Stimulated activated CD8-positive, alpha-beta memory T cell treated with anti-CD3 and anti-CD28 coated beads, Interleukin-2, amount 100 ng/mL, for 1 hour (primary cell): Measurements from ENCODE around the gene WDR70.
"Not testable (repeated sequence)": the region's sequence is repeated elsewhere in the genome, so short reads cannot be mapped to it uniquely, and the experiment has no call there.

Experiments used
- DNase-seq, 2 donors: peaks; one replicate each; pipeline ENCODE4 v3.0.0-alpha.2; 2020; ENCODE audit warnings: low read depth in 2 of 2

Gene WDR70

GRCh38 chr5:37767251-37767650 lies 388.1 kb downstream of the WDR70 start:
- DNase-seq, result no peak

- no peak for DNase-seq
Observed at GRCh38 chr5:37767961-37768360, 388.8 kb downstream of the WDR70 start.

- no peak for DNase-seq
Observed at GRCh38 chr5:37768371-37768770, 389.3 kb downstream of the WDR70 start.

- DNase-seq, result no peak
Observed at GRCh38 chr5:37769108-37769507, 390.0 kb downstream of the WDR70 start.

- DNase-seq, result no peak
Observed at GRCh38 chr5:37769840-37770239, 390.7 kb downstream of the WDR70 start.

- DNase-seq, result no peak
Observed at GRCh38 chr5:37770786-37771185, 391.7 kb downstream of the WDR70 start.

GRCh38 chr5:37771203-37771611 lies 392.1 kb downstream of the WDR70 start:
- no peak for DNase-seq

GRCh38 chr5:37771731-37772130 lies 392.6 kb downstream of the WDR70 start:
- DNase-seq, result no peak

- DNase-seq, result no peak
Observed at GRCh38 chr5:37772255-37772654, 393.1 kb downstream of the WDR70 start.

- no peak for DNase-seq
Observed at GRCh38 chr5:37773809-37774208, 394.7 kb downstream of the WDR70 start.

GRCh38 chr5:37774912-37775483 lies 395.9 kb downstream of the WDR70 start:
- DNase-seq, result no peak

GRCh38 chr5:37776826-37777225 lies 397.7 kb downstream of the WDR70 start:
- no peak for DNase-seq

GRCh38 chr5:37777432-37778130 lies 398.5 kb downstream of the WDR70 start:
- no peak for DNase-seq

GRCh38 chr5:37781409-37781808 lies 402.3 kb downstream of the WDR70 start:
- DNase-seq, result not testable (repeated sequence)

- no peak for DNase-seq
Observed at GRCh38 chr5:37786416-37786815, 407.3 kb downstream of the WDR70 start.

GRCh38 chr5:37786862-37787519 lies 407.9 kb downstream of the WDR70 start:
- DNase-seq, result no peak

- no peak for DNase-seq
Observed at GRCh38 chr5:37787742-37788141, 408.6 kb downstream of the WDR70 start.

- DNase-seq, result no peak
Observed at GRCh38 chr5:37789991-37790390, 410.9 kb downstream of the WDR70 start.

GRCh38 chr5:37791321-37791720 lies 412.2 kb downstream of the WDR70 start:
- DNase-seq, result no peak

- no peak for DNase-seq
Observed at GRCh38 chr5:37792975-37793631, 414.0 kb downstream of the WDR70 start.

GRCh38 chr5:37795292-37795691 lies 416.2 kb downstream of the WDR70 start:
- DNase-seq, result not testable (repeated sequence)

- not testable (repeated sequence) for DNase-seq
Observed at GRCh38 chr5:37796435-37796834, 417.3 kb downstream of the WDR70 start.
